Epidermal melanocyte (primary cell): ENCODE measurements around the gene LDLRAD4.

Experiments used
- DNase-seq: peaks from one replicate; pipeline ENCODE4 v3.0.0; 2011; ENCODE audit warnings: low spot score; ENCODE audit not compliant: insufficient read length

The LDLRAD4 gene

GRCh38 chr18:13403786-13404549 is 185.4 kb downstream of the LDLRAD4 start:
- DNase-seq: no peak

- DNase-seq: no peak
These were observed 186.9 kb downstream of the LDLRAD4 start for GRCh38 chr18:13405305-13406038.

- no peak for DNase-seq
These were observed 187.6 kb downstream of the LDLRAD4 start for GRCh38 chr18:13406049-13406615.

DNA sequence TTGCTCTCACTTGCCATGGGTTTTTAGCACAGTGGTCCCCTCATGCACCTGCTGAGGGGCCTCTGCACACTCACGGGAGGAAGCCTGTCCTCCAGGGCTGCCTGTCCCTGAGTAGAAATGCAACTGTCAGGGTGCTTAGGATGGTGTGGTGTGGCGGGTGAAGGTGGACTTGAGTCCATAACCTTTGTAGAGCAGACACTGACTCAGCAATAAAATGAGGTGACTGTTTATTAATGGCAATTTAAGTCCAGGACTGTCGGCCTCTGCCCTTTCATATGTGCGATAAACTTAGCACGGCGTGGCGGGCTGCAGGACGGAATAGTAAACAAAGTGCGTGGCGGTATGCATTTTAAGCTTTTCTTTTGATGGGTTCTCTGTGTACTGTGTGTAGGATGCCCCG is 188.2 kb downstream of the LDLRAD4 start:
- no peak for DNase-seq

DNA sequence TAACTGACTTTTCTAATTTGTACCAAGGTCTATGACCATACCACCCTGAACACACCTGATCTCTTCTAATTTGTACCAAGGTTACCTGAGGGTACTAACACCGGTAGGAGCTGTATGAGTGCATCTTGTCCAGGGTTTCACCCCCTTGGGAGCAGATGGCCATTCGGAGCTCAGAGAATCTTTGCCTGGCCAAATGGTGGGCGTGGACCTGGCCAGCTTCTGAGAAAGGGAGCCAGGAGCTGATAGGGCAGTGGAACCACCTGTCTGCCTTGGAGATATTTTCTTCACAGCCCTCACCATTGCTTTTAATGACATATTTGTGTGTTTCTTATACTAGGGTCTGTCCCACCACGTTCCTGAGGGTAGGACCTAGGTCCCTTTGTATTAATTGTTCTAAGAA is 188.9 kb downstream of the LDLRAD4 start:
- no peak for DNase-seq

GRCh38 chr18:13409026-13409425 is 190.5 kb downstream of the LDLRAD4 start:
- DNase-seq: no peak

DNA sequence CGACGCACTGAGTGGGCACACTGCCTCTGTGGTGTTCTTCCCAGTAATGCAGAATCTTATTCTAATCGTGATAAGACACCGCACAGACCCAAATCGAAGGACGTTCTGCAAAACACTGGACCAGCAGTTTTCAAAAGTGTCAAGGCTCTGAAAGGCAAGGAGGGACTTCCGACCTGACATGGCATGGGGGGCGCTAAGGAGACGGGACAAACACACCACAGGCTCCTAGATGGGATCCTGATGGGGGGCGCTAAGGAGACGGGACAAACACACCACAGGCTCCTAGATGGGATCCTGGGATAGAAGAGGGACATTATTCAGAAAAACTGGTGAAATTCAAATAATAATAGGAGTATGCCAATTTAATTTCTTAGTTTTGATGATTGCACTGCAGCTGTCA is 191.4 kb downstream of the LDLRAD4 start:
- DNase-seq: no peak

- no peak for DNase-seq
These were observed 191.9 kb downstream of the LDLRAD4 start for GRCh38 chr18:13410471-13410870.

DNA sequence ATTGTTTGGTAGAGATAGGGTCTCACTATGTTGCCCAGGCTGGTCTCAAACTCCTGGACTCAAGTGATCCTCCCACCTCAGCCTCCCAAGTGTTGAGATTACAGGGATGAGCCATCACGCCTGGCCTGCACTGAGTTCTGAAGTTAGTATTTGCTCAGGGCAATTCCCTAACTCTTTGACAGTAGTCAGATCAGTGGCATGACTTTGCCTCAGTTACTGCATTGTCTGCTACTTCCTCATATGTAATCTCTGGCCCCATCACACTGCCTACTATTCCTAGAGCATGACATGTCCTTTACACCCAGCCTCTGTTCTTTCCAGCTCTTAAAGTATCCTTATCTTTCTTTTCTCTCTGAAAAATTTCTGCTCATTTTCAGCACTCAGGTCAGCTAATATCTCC is 193.5 kb downstream of the LDLRAD4 start:
- DNase-seq: no peak

DNA sequence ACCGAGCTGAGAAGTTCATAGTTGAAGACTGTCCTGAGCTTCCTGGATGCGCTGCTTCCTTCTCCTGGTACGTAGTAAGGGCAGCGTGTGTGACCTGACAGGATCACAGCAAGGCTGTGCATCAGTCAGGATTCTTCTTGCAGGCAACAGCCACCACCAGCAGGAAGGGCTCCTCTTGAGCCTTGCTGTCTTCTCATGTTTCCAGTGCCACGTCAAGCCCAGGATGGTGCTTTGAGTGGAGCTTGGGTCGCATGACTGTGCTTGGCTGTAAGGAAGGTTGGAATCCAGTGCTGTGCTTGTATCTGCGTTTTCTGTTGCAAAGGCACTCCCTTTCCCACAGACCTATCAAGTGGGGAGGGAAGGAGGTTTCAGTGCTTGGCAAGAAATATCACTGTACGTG is 194.3 kb downstream of the LDLRAD4 start:
- DNase-seq: no peak

DNA sequence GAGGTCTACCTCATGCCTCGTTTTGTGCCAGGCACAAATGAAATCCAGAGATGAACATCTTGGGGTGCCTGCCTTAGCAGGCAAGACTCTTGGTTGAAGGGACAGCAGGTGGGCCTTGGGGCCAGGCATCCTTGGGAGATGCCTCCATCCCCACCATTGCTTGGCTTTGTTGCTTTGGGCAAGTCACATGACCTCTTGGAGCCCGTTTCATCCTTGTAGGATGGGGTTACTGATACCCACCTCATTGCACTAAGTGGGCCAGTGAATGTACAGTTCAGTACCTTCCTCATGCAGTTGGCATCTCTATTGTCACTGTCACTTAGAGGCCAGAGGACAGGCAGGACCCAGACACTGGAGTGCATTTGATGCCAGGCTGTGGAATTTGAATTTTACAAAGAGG is 195.5 kb downstream of the LDLRAD4 start:
- no peak for DNase-seq

- DNase-seq: no peak
These were observed 196.0 kb downstream of the LDLRAD4 start for GRCh38 chr18:13414521-13414920.

- no peak for DNase-seq
These were observed 197.2 kb downstream of the LDLRAD4 start for GRCh38 chr18:13415736-13416135.

- no peak for DNase-seq
These were observed 197.6 kb downstream of the LDLRAD4 start for GRCh38 chr18:13416208-13416607.

DNA sequence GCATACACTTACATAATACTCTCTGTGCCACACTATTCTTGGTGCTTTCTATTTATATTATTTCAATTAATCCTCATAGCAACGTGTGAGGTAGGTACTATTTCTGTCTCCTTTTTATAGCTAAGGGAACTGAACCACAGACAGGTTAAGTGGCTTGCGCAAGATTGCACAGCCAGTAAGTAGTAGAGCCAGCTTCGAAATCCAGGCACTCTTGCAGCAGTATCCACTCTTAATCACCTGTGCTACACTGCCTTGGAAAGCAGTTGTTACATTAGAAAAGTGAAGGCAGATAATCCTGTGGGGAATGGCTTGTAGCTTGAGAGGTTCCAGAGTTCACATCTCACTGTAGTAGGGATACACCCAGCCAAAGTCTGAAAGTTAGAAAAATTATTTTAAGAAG is 198.3 kb downstream of the LDLRAD4 start:
- DNase-seq: no peak

DNA sequence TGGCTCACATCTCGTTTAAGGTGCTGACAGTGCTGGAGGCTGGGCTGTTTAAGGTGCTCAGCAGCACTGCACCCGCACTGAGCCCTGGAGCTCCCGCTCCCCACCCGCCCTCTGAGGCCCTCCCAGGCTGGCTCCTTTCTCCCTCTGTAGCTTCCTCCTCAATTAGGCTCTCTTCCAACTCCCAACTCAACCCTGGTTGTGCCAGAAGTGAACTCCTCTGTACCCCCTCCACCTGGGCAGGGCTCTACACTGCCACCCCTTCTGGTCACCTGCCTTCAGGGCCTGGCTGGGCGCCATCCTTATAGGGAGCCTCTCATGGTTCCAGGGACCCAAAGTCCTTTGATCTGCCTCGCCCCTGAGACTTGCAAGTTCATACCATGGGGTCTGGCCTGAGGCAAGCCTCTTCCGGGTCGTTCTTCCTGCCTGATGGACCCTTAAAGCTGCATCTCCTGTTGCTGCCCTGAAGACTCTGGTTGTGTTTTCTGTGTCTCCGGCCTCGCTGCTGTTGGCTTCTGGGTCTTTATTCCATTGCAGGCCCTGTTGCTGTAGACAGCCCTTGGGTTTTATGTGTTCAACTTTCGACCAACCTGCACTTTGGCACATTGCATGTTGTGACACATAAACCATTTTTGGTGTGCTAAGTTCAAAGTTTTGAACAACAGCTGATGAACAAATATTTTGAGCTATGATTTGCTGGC is 199.6 kb downstream of the LDLRAD4 start:
- DNase-seq: no peak

- DNase-seq: no peak
These were observed 202.6 kb downstream of the LDLRAD4 start for GRCh38 chr18:13420969-13421686.

- no peak for DNase-seq
These were observed 204.1 kb downstream of the LDLRAD4 start for GRCh38 chr18:13422541-13423147.

DNA sequence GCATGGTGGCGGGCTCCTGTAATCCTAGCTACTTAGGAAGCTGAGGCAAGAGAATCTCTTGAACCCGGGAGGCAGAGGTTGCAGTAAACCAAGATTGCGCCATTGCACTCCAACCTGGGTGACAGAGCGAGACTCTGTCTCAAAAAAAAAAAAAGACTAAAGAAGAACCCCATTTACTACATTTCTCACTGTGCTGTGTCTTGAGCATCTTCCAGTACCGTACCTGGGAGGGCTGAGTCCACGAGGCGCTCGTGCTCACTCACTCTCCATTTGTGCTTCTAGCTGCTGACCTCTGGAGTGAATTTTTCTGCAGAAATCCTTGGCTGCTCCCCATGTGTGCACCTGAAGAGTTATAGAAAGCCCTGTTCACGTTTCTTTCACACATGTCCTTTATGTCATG is 204.8 kb downstream of the LDLRAD4 start:
- no peak for DNase-seq

GRCh38 chr18:13424363-13424762 is 205.8 kb downstream of the LDLRAD4 start:
- no peak for DNase-seq
